Activated naive CD8-positive, alpha-beta T cell (primary cell): ENCODE data around the gene SYT1.
"Not testable (repeated sequence)": the region's sequence is repeated elsewhere in the genome, so short reads cannot be mapped to it uniquely, and the experiment has no call there.

Experiments used
- H3K27ac Mint-ChIP-seq: one replicate; pipeline ENCODE4 v1.8.0; 2021; ENCODE audit warnings: mixed read lengths
- H3K27me3 Mint-ChIP-seq: one replicate; pipeline ENCODE4 v1.8.0; 2021; ENCODE audit warnings: mixed read lengths
- H3K36me3 Mint-ChIP-seq: one replicate; pipeline ENCODE4 v1.8.0; 2021; ENCODE audit warnings: mixed read lengths
- H3K4me1 Mint-ChIP-seq: one replicate; pipeline ENCODE4 v1.8.0; 2021; ENCODE audit warnings: low read depth, mixed read lengths
- H3K4me3 Mint-ChIP-seq: one replicate; pipeline ENCODE4 v1.8.0; 2021; ENCODE audit warnings: mild to moderate bottlenecking, mixed read lengths
- H3K9me3 Mint-ChIP-seq: one replicate; pipeline ENCODE4 v1.8.0; 2021; ENCODE audit warnings: low read depth, mixed read lengths

SYT1 gene

DNA sequence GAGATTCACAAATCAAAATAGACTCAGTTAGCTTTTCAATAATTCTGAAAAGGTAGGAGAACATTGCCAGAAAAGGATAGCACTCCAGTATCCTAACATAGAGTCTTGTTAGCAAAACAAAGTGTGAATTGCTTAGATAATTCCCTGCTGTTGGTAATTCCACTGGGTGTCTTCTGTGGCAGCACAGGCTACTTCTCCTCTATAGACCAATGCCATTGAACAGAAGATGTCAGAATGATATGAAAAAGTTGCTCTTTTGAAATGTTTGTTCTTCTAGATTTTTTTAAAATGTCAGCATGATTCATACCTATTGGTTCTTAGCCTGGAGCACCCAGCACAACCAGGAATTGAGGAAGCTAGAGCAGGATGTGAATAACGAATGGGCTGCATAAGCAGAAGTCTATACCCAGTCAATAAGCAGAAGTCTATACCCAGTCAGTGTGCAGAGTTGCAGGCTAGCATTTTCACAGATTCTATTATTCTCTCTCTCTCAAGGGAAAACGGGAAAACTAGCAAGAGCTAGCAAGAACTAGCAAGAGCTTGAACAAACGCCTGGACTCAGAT, 112.8 kb downstream of the SYT1 start:
- Mint-ChIP-seq H3K27ac (no peak overlapping the region), H3K9me3 (no peaks in the 10 kb centered on the region), H3K36me3 (no peaks in the 10 kb centered on the region), H3K27me3 (no peaks in the 10 kb centered on the region), H3K4me1 (no peaks in the 10 kb centered on the region), H3K4me3 (no peak overlapping the region)

DNA sequence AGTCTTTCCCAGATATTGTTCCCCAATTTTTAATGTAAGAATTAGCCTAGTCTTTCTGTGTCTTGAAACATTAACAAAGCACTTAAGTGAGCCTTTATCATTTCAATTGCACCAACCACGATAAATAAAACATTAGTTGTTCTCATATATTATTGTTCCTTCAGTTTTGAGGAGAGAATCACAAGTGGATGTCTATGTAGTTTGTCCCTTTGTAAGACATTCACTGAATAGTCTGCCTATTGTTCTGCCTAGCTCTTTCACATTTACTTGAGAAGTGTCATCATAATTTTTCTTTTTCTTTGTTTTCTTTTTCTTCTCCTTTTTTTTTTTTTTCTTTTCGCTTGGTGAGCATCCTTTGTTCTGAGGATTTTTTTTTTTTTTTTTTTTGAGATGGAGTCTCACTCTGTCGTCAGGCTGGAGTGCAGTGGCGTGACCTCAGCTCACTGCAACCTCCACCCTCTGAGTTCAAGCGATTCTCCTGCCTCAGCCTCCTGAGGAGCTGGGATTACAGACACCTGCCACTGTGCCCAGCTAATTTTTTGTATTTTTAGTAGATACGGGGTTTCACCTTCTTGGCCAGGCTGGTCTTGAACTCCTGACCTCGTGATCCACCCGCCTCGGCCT, 129.7 kb downstream of the SYT1 start:
- Mint-ChIP-seq H3K9me3 (no peaks in the 10 kb centered on the region), H3K27ac (no peak overlapping the region), H3K4me3 (no peak overlapping the region), H3K36me3 (no peaks in the 10 kb centered on the region), H3K4me1 (no peaks in the 10 kb centered on the region), H3K27me3 (no peaks in the 10 kb centered on the region)

DNA sequence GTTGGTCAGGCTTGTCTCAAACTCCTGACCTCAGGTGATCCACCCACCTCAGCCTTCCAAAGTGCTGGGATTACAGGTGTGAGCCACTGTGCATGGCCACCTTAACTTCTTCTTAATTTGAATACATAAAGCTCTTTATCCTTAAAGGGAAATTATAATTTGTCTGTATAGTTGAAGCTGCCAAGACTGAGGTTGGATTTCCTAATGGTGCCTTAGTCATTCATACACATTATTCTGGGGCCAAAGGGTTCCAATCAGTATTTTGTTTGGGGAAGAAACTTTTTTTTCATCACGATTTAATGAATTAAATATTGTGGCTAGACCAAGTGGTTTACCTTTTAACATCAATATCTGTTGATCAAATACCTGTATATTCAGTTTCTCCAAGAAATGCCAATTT, 135.9 kb downstream of the SYT1 start:
- H3K4me1 Mint-ChIP-seq = no peaks in the 10 kb centered on the region
- no peaks in the 10 kb centered on the region for H3K36me3 Mint-ChIP-seq
- no peak overlapping the region for H3K4me3 Mint-ChIP-seq
- H3K9me3 Mint-ChIP-seq = peaks cover 3% of the 10 kb centered on the region
- H3K27me3 Mint-ChIP-seq = no peaks in the 10 kb centered on the region
- H3K27ac Mint-ChIP-seq = no peak overlapping the region

DNA sequence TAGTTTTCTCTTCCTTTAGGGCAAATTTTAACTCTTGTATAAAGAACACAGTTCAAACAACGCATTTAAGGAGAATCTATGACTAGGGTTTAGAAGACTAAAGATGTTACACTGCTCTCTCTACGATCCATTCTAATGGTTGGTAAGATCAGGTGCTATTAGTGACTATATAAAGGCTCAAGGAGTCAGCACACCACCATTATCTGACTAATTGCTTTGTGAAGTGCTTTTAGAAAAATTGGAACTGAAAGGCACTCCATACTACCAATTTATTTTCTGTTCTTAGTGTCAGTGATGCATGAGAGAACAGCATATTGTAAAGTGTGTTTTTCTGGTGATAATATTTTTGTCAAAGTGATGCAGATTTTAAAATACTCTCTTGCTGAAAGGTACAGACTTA, 136.8 kb downstream of the SYT1 start:
- H3K9me3 Mint-ChIP-seq = peaks cover 8% of the 10 kb centered on the region
- H3K27ac Mint-ChIP-seq = no peak overlapping the region
- H3K27me3 Mint-ChIP-seq = no peaks in the 10 kb centered on the region
- H3K4me3 Mint-ChIP-seq = no peak overlapping the region
- no peaks in the 10 kb centered on the region for H3K4me1 Mint-ChIP-seq
- H3K36me3 Mint-ChIP-seq = no peaks in the 10 kb centered on the region

DNA sequence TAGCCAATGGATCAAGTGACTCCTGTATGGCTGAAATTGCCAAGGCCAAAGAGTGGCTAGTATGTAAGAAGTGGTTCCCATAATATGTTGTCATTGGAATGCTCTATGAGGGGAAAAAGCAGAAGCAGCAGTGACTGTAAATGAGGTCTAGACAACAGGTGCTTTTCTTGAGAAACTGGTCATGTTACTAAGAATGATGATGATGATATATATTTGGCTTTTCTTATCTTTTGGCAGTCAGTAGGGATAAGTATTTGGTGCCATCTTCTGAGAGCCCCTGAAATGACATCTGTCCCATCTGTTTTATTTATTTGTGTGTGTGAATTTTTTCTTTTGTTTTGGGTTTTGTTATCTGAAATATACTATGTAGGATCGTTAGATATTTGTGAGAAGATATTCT, 141.7 kb downstream of the SYT1 start:
- no peaks in the 10 kb centered on the region for H3K36me3 Mint-ChIP-seq
- no peaks in the 10 kb centered on the region for H3K27me3 Mint-ChIP-seq
- H3K4me3 Mint-ChIP-seq = no peak overlapping the region
- H3K27ac Mint-ChIP-seq = no peak overlapping the region
- H3K4me1 Mint-ChIP-seq = no peaks in the 10 kb centered on the region
- peaks cover 9% of the 10 kb centered on the region for H3K9me3 Mint-ChIP-seq

DNA sequence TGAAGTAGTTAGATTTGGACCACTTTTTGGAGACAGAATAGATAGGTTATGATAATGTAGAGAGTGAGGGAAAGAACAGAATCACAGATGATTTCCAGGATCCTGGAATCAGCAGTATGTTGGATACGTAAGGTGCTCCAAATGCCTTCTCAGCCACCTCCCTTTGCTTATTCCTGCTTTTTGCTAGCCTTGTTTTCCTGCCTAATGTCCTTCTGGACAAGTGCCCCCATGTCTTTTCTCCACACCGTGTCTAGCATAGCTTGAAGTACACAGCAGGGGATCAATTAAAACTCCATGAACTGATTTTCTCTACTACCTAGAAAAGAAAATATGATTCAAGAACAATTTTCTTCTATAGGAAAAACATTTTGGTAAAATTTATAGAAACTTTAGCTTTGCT, 144.0 kb downstream of the SYT1 start:
- no peaks in the 10 kb centered on the region for H3K27me3 Mint-ChIP-seq
- no peaks in the 10 kb centered on the region for H3K36me3 Mint-ChIP-seq
- H3K4me3 Mint-ChIP-seq = no peak overlapping the region
- peaks cover 6% of the 10 kb centered on the region for H3K9me3 Mint-ChIP-seq
- H3K4me1 Mint-ChIP-seq = no peaks in the 10 kb centered on the region
- H3K27ac Mint-ChIP-seq = no peak overlapping the region

DNA sequence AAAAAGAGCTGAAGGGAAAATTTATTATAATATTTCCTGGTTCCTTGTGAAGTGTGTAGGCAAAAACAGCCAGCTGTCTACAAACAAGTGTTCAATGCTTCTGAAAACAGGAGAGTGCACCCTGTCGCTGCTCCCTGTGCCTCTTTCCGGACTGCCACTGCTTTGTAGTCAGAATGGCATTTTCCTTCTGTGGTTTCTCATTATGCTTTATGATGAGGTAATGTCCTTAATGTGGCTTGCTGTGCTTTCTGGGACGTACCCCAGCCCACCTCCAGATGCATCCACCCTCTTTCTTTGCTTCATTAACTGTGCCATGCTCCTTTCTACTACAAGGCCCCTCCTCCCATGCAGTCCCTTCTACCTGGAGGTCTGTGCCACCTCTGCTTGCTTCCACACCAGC, 148.1 kb downstream of the SYT1 start:
- no peaks in the 10 kb centered on the region for H3K27me3 Mint-ChIP-seq
- H3K36me3 Mint-ChIP-seq = no peaks in the 10 kb centered on the region
- H3K4me1 Mint-ChIP-seq = no peaks in the 10 kb centered on the region
- H3K27ac Mint-ChIP-seq = no peak overlapping the region
- no peak overlapping the region for H3K4me3 Mint-ChIP-seq
- H3K9me3 Mint-ChIP-seq = peaks cover 2% of the 10 kb centered on the region

DNA sequence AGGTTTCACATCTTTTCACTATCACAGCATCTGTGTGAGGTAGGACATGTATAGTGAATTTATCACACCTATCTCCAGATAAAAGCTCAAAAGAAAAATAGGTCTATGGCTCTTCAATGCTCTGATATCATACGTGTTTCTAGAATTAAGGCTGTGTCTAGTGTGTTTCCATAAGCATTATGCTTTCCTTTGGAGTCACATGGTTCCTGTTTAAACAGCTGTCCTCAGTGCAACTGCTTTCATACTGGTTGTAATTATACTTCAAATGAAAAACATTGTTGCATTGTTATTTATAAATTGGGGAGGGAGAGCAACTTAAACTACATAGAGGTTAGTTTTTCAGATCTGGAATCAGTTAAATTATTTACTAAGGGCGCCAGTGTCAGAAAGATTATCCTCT, 151.6 kb downstream of the SYT1 start:
- Mint-ChIP-seq H3K27ac (no peak overlapping the region), H3K4me1 (no peaks in the 10 kb centered on the region), H3K27me3 (no peaks in the 10 kb centered on the region), H3K4me3 (no peak overlapping the region), H3K9me3 (peaks cover 5% of the 10 kb centered on the region), H3K36me3 (no peaks in the 10 kb centered on the region)

DNA sequence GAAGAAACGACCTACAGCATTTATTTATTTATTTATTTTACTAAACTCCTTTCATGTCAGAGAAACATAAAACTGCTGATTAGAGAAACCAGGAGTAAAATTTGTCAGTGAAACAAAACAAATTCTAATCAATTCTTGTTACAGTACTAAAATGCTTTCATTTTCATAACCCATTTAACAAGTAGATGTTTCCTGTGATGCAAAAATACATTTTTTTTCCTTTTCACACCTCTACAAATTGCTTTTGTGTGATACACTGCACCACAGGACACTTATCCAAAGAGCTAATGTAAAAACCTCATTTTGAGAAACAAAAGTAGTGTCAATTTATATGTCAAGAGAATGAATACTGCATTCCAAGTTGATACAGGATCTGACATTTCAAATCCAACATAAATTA, 155.1 kb downstream of the SYT1 start:
- Mint-ChIP-seq H3K9me3 (peaks cover 5% of the 10 kb centered on the region), H3K4me3 (no peak overlapping the region), H3K27me3 (no peaks in the 10 kb centered on the region), H3K27ac (no peak overlapping the region), H3K4me1 (no peaks in the 10 kb centered on the region), H3K36me3 (no peaks in the 10 kb centered on the region)

DNA sequence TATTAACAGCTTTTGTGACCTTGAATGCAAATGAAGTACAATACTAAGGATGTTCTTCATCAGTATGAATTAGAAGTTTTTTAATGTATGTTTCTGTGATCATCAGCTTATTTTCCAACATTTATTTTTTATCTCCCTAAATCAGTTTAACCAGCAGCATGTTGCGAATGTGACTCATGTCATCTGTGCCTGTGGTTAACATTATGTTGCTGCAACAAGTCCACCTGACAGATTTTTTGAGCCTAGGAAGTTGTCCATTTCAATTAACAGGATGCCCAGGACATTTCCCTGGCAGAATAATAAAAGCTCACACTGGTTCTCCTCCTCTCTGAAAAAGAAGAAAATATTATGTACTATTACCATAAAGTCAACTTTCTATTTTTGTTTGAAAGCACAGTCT, 155.5 kb downstream of the SYT1 start:
- H3K4me3 Mint-ChIP-seq = no peak overlapping the region
- no peaks in the 10 kb centered on the region for H3K36me3 Mint-ChIP-seq

DNA sequence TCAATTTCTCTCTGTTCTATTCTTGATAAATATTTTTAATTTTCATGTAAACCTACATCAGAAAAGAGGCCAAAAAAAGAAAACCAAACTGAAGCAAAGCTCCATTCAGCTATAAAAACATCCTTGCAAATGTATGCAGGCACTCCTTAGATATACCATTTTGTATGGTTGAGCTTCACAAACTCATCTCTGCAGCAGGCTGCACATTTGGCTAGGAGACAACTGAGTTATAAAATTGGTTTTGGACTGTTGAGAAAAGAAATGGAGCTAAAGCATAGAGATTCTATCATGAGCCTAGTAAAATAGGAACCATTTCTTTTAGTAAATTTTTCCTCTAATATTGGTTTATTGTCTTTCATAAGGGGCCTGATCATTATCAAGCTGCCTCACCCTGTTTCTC, 156.4 kb downstream of the SYT1 start:
- peaks cover 5% of the 10 kb centered on the region for H3K9me3 Mint-ChIP-seq
- no peak overlapping the region for H3K27ac Mint-ChIP-seq
- no peaks in the 10 kb centered on the region for H3K36me3 Mint-ChIP-seq
- no peaks in the 10 kb centered on the region for H3K4me1 Mint-ChIP-seq
- H3K27me3 Mint-ChIP-seq = no peaks in the 10 kb centered on the region
- no peak overlapping the region for H3K4me3 Mint-ChIP-seq

More for the DNA sequence above, 155.5 kb downstream of the SYT1 start:
- no peak overlapping the region for H3K27ac Mint-ChIP-seq
- H3K4me1 Mint-ChIP-seq = no peaks in the 10 kb centered on the region
- H3K27me3 Mint-ChIP-seq = no peaks in the 10 kb centered on the region
- H3K9me3 Mint-ChIP-seq = peaks cover 5% of the 10 kb centered on the region

DNA sequence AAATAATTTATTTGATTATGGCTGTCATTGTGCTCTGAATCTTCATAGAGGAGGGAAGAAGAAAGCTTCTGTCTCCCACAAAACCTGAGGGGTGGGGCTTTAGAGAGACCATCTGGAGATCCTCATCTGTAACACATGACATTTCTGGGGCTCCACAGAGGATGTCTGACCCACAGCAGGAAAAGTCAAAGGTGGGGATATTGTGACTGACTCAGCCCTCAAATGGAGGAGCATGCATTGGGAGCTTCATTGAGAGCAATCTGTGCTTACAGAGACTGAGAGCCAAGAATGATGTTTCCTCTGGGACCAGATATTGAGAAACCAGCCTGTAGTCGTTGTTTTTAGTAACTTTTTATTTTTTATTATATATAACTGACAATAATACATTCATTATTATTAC, 158.7 kb downstream of the SYT1 start:
- H3K36me3 Mint-ChIP-seq = no peaks in the 10 kb centered on the region
- peaks cover 4% of the 10 kb centered on the region for H3K9me3 Mint-ChIP-seq
- no peak overlapping the region for H3K27ac Mint-ChIP-seq
- H3K27me3 Mint-ChIP-seq = no peaks in the 10 kb centered on the region
- H3K4me1 Mint-ChIP-seq = no peaks in the 10 kb centered on the region
- H3K4me3 Mint-ChIP-seq = no peak overlapping the region

DNA sequence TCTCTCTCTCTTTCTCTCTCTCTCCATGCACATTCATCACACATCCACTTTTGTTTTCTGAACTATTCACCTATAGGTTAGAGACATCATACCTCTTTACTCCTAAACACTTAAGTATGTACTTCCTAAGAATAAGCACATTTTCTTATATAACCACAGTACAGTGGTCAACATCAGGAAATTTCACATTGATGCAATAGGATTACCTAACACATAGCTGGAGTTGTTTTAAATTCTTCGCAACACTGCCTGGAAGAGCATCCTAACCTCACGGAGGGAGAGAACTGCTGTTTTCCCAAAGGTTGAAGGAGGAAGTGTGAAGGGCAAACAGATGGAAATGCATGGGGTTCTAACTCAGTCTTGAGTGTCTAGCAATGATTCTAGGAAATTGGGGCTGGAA, 159.2 kb downstream of the SYT1 start:
- no peaks in the 10 kb centered on the region for H3K4me1 Mint-ChIP-seq
- H3K27me3 Mint-ChIP-seq = no peaks in the 10 kb centered on the region
- no peaks in the 10 kb centered on the region for H3K36me3 Mint-ChIP-seq
- H3K9me3 Mint-ChIP-seq = peaks cover 4% of the 10 kb centered on the region
- no peak overlapping the region for H3K4me3 Mint-ChIP-seq
- no peak overlapping the region for H3K27ac Mint-ChIP-seq

DNA sequence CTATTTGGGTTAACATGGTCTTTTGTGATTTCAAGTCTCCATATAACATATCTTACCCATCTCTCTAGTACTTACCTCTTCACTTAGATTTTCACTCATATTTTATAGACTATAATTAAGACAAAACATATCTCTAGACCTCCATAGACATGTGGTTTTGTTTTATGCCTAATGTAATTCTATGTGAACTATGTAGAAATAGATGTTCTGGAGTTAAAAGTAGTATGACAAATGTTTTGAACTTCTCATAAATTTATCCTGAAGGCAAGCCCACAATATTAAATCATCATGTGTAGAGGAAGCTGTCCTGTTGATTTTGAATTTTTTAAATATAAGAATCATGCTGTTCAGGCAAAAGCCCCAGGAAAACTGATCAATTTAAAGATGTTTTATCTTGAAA, 169.2 kb downstream of the SYT1 start:
- Mint-ChIP-seq H3K9me3 (peaks cover 11% of the 10 kb centered on the region), H3K4me3 (no peak overlapping the region), H3K27me3 (no peaks in the 10 kb centered on the region), H3K4me1 (no peaks in the 10 kb centered on the region), H3K27ac (no peak overlapping the region), H3K36me3 (no peaks in the 10 kb centered on the region)

DNA sequence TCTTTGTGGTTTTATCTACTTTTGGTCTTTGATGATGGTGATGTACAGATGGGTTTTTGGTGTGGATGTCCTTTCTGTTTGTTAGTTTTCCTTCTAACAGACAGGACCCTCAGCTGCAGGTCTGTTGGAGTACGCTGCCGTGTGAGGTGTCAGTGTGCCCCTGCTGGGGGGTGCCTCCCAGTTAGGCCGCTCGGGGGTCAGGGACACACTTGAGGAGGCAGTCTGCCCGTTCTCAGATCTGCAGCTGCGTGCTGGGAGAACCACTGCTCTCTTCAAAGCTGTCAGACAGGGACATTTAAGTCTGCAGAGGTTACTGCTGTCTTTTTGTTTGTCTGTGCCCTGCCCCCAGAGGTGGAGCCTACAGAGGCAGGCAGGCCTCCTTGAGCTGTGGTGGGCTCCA, 180.2 kb downstream of the SYT1 start:
- not testable (repeated sequence) for H3K4me1 Mint-ChIP-seq, H3K27me3 Mint-ChIP-seq, H3K4me3 Mint-ChIP-seq, H3K36me3 Mint-ChIP-seq, H3K27ac Mint-ChIP-seq, H3K9me3 Mint-ChIP-seq

DNA sequence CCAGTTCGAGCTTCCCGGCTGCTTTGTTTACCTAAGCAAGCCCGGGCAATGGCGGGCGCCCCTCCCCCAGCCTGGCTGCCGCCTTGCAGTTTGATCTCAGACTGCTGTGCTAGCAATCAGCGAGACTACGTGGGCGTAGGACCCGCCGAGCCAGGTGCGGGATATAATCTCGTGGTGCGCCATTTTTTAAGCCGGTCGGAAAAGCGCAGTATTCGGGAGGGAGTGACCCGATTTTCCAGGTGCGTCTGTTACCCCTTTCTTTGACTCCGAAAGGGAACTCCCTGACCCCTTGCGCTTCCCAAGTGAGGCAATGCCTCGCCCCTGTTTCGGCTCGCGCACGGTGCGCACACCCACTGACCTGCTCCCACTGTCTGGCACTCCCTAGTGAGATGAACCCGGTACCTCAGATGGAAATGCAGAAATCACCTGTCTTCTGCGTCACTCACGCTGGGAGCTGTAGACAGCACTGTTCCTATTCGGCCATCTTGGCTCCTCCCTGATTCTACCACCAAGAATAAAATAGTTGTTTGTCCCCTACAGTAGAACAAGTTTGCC, 180.7 kb downstream of the SYT1 start:
- not testable (repeated sequence) for H3K4me3 Mint-ChIP-seq, H3K36me3 Mint-ChIP-seq, H3K27ac Mint-ChIP-seq, H3K4me1 Mint-ChIP-seq, H3K27me3 Mint-ChIP-seq, H3K9me3 Mint-ChIP-seq
